Measurements from ENCODE around the gene FIGLA.

The FIGLA gene

DNA sequence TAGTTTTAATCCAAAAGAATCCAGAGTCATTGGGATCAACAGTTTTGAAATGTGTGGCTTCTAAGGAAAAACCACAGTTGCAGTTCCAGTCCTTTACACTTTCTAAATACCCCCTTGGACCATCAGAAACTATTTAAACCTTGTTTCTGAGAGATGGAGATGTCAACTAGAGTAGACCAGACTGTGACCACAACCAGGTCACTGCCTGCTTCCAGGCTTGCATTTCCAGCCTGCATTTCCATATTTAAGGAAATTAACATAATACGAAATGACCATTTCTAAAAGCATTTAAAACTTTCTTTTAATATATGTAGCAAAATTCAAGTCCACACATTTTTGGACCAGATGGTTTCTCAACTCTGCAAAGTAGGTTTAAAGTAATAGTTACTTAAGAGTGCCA is 60.8 kb downstream of the FIGLA start:
- TF ChIP-seq, protein P1, sequence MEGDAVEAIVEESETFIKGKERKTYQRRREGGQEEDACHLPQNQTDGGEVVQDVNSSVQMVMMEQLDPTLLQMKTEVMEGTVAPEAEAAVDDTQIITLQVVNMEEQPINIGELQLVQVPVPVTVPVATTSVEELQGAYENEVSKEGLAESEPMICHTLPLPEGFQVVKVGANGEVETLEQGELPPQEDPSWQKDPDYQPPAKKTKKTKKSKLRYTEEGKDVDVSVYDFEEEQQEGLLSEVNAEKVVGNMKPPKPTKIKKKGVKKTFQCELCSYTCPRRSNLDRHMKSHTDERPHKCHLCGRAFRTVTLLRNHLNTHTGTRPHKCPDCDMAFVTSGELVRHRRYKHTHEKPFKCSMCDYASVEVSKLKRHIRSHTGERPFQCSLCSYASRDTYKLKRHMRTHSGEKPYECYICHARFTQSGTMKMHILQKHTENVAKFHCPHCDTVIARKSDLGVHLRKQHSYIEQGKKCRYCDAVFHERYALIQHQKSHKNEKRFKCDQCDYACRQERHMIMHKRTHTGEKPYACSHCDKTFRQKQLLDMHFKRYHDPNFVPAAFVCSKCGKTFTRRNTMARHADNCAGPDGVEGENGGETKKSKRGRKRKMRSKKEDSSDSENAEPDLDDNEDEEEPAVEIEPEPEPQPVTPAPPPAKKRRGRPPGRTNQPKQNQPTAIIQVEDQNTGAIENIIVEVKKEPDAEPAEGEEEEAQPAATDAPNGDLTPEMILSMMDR (IDR thresholded peaks at IDR 0.05; ENCODE audit: low read depth, low read length) = no peak
- DNase-seq (ENCODE audit: low read depth in 2 of 2) = no peak
- H3K4me3 ChIP-seq (replicated peaks in 1 of 2; ENCODE audit: low read depth in 2 of 2, low read length in 2 of 2) = no peak overlapping the region

DNA sequence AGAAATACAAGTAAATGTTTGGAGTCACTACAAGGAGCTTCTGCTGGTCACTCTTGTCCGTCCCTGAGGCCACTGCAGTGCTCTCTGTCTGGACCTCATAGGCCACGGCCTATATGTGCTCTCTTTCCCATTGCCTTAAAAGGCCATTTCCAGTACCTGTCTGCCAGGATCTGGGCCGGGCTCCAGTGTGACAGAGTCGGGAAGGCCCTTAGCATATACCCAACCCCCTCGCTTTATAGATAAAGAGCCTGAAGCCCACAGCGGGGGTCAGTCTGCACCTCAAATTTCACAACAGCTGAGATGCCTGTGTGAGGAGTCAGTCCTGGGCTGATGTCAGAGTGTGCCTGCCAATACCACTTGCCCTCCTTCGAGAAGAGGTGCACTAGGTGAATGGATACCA is 62.3 kb downstream of the FIGLA start:
- no peak overlapping the region for H3K4me3 ChIP-seq (replicated peaks in 1 of 2; ENCODE audit: low read depth in 2 of 2, low read length in 2 of 2)
- no peak for DNase-seq (ENCODE audit: low read depth in 2 of 2)
- TF ChIP-seq, protein P1 (IDR thresholded peaks at IDR 0.05; ENCODE audit: low read depth, low read length) = no peak
